Heart left ventricle (tissue), 16 donors: Measurements from ENCODE around the gene CYB561D1. TPM values are rescaled to one million over a fixed set of nuclear protein-coding genes. Genes with fewer than 3 reads are reported as not detected.

Experiments used
- ATAC-seq, 4 donors: fragments of 200-7000 bp; cut with Tn5 transposase; one replicate each; pipeline ENCODE4 v1.9.1; 2020 to 2022; ENCODE audit warnings: moderate library complexity in 4 of 4, mild to moderate bottlenecking in 3 of 4, moderate number of reproducible peaks in 1 of 4
- DNase-seq, 5 donors: peaks; one replicate each; pipeline ENCODE4 v3.0.0-alpha.2; 2020
- H3K27ac ChIP-seq, 12 donors: fragments of 200-600 bp; sonication (generic) in 4 of 12; one replicate each; pipeline versions ENCODE4 v1.5.0 to v1.8.0; 2016 to 2022; ENCODE audit warnings: mild to moderate bottlenecking in 2 of 12
- H3K27me3 ChIP-seq, 9 donors: fragments of 200-600 bp; sonication (generic) in 2 of 9; one replicate each; pipeline versions ENCODE4 v1.5.1 to v1.8.0; 2016 to 2022; ENCODE audit warnings: mild to moderate bottlenecking in 3 of 9
- H3K36me3 ChIP-seq, 9 donors: fragments of 200-600 bp; sonication (generic) in 2 of 9; one replicate each; pipeline versions ENCODE4 v1.5.0 to v1.8.0; 2018 to 2022; ENCODE audit warnings: mild to moderate bottlenecking in 2 of 9
- H3K4me1 ChIP-seq, 12 donors: fragments of 200-600 bp; sonication (generic) in 4 of 12; one replicate each; pipeline versions ENCODE4 v1.5.0 to v1.8.0; 2016 to 2022; ENCODE audit warnings: mild to moderate bottlenecking in 3 of 12
- H3K4me3 ChIP-seq, 12 donors: fragments of 200-600 bp; sonication (generic) in 4 of 12; one replicate each; pipeline versions ENCODE4 v1.5.0 to v1.8.0; 2017 to 2022; ENCODE audit warnings: mild to moderate bottlenecking in 9 of 12, moderate library complexity in 4 of 12
- H3K9me3 ChIP-seq, 12 donors: fragments of 200-600 bp; sonication (generic) in 4 of 12; one replicate each; pipeline versions ENCODE4 v1.5.0 to v1.8.0; 2016 to 2022; ENCODE audit warnings: mild to moderate bottlenecking in 1 of 12
- POLR2A ChIP-seq, 2 donors: fragments of 450-650 bp; IDR thresholded peaks; one replicate each; pipeline ENCODE4 v1.6.1; 2017; ENCODE audit warnings: antibody characterized with exemption in 2 of 2, mild to moderate bottlenecking in 2 of 2, moderate library complexity in 2 of 2
- WGBS, 4 donors: extraction: QIAGEN DNeasy Blood & Tissue Kit in 2 of 4; methylation state at CpG; one replicate each; pipeline versions ENCODE4 v1.1.5 to v1.1.7; 2013 to 2018; 5-methylcytosine and 5-hydroxymethylcytosine counted together
- intact Hi-C, 10 donors: fragments of 100-400 bp; cut with DNase I; formaldehyde crosslinking; loops; one replicate each; pipeline versions ENCODE4 v1.11.1 to v1.14.2; 2022
- polyA plus RNA-seq, 2 donors: library from polyadenylated mRNA; stranded (reverse); fragments of 200-250 nt; gene quantifications; one replicate each; pipeline ENCODE4 v1.2.3, GENCODE V29; 2013
- total RNA-seq, 9 donors: library from RNA; depleted of rRNA in 2 of 9; stranded (reverse); fragments of >200 nt in 2 of 9; fragmentation: NEBNext Ultra II Directional in 3 of 9; extraction: Animal tissue kit (Norgen Biotek cat#: 25700) in 3 of 9; gene quantifications; one replicate each; pipeline versions ENCODE4 v1.1.0 to v1.2.4, GENCODE V29; 2016 to 2023
- TF ChIP-seq, protein P1 (sequence below), 12 donors: fragments of 200-600 bp; sonication (generic) in 4 of 12; IDR thresholded peaks; one replicate each; pipeline versions ENCODE4 v1.5.0 to v1.8.0; 2018 to 2022; ENCODE audit warnings: antibody characterized with exemption in 12 of 12, mild to moderate bottlenecking in 5 of 12
- donor health status: ischemic (EF 13 %, LVEDD 7.1; RV severe dilation, severe dysfunction).
- donor health status: healthy with polysubstance abuse.
- donor health status: DM: no; HTN: yes; CAD: no.
- donor health status: DM: no; HTN: no; CAD: no.
- donor health status: ischemic (EF 25% LVEDD 6.9; RV normal size, moderate dysfunction).
- donor health status: ischemic (EF 25% LVEDD 5.7; RV mildly dilated, moderate dysfunction).
- donor health status: healthy.
- donor health status: DM: yes; HTN: yes; CAD: no.
- donor health status: ischemic (EF 35%, LVEDD 5.7; RV mildly dilated, moderate dysfunction).
- donor health status: nonischemic (EF 11% LVEDD 7.7; RV severe dilation, severe dysfunction).
- donor health status: DM: yes; HTN: yes; CAD: no.
- donor health status: PGD.
- donor health status: ischemic (EF 29% LVEDD 5.4; RV normal size, mild dysfunction).
- donor health status: nonischemic (EF 23%, LVEDD 6.1; RV moderate dilation, normal function).

CYB561D1 gene
- total and polyA plus RNA-seq, 11 donors: 2.1 to 8.4 (median 5.1) TPM

DNA sequence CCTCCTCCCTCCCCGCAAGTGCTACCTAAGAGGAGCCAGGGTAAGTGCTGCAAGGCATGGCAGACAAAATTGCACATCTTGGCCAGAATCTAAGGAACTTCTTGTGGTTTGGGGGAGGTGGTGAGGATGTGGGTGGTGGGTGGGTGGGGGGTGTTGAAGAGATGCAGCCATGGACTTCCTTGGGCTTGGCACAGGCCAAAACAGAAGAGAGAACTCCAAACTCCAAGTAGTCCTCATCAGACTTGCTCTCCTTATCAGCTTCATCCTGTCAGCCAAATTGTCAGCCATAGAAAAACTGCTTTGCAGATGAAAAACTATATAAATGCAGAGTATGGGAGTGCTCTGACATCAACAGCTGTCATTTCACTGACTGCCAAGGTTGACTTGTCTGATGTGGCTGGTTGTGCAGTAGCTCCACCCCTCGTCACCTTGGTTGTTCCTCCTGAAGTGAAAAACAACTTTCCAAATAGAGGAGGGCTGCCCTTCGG lies 8.5 kb downstream of the CYB561D1 start:
- WGBS, 4 donors: 84 to 91% (median 87%) methylated on average over 3 of the region's 3 CpGs
- Histone ChIP-seq H3K4me1 (peaks cover 0 to 28% (median 2%) of the 10 kb centered on the region in 12 donors), H3K36me3 (peaks cover 0 to 37% (median 18%) of the 10 kb centered on the region in 9 donors), H3K27me3 (no peaks in the 10 kb centered on the region), H3K4me3 (no peak overlapping the region), H3K9me3 (no peaks in the 10 kb centered on the region), H3K27ac (peak overlapping the region in 1 of 12 donors; percentile 61)
- intact Hi-C loops: no loop called here
- TF ChIP-seq, protein P1, sequence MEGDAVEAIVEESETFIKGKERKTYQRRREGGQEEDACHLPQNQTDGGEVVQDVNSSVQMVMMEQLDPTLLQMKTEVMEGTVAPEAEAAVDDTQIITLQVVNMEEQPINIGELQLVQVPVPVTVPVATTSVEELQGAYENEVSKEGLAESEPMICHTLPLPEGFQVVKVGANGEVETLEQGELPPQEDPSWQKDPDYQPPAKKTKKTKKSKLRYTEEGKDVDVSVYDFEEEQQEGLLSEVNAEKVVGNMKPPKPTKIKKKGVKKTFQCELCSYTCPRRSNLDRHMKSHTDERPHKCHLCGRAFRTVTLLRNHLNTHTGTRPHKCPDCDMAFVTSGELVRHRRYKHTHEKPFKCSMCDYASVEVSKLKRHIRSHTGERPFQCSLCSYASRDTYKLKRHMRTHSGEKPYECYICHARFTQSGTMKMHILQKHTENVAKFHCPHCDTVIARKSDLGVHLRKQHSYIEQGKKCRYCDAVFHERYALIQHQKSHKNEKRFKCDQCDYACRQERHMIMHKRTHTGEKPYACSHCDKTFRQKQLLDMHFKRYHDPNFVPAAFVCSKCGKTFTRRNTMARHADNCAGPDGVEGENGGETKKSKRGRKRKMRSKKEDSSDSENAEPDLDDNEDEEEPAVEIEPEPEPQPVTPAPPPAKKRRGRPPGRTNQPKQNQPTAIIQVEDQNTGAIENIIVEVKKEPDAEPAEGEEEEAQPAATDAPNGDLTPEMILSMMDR (IDR thresholded peaks at IDR 0.05): no peak
- TF ChIP-seq POLR2A (IDR thresholded peaks at IDR 0.05): no peak
- no peak for ATAC-seq
- no peak for DNase-seq

DNA sequence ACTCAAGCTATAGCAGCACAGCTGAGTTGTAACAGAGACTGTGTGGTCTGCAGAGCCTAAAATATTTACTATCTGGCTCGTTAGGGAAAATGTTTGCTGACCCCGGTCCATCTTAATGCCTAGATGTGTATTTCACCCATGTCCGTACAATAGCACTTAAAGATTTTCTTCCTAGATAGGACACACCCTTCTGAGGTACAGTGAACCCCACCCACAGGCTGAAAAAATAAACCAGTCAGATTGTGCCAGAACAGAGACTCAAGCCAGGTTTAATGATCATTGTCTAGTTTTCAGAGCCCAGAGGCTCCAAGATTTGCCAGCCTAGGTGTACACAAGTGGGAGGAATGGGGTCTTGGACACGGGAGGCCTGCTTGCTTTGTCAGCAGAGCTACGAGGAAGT lies 10.0 kb downstream of the CYB561D1 start:
- Histone ChIP-seq H3K27ac (peak overlapping the region in 1 of 12 donors; percentile 48), H3K36me3 (peaks cover 0 to 31% (median 15%) of the 10 kb centered on the region in 9 donors)
- 74 to 79% (median 76%) methylated on average over 5 of the region's 5 CpGs for WGBS, 4 donors

DNA sequence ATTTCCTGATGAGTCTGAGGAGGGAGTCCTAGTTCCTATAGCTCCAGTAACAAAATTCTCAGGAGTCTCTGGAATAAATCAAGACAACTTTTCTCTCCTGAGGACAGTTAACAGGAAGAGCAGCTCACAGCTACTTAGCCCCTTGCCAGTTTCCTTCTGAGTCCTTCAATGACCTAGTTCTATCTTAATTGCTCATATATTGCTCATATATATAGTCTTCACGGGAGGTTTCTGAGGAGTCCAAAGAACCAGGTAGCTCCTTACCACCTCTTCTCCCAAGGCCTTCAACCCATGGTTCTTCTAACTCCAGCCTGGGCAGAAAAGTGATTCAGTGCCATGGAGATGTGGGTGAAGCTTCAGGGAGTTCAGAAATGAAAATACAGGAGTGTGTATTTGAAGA lies 11.1 kb downstream of the CYB561D1 start:
- TF ChIP-seq POLR2A (IDR thresholded peaks at IDR 0.05): no peak
- TF ChIP-seq, protein P1 (IDR thresholded peaks at IDR 0.05): no peak
- Histone ChIP-seq H3K27ac (no peak overlapping the region), H3K36me3 (peaks cover 0 to 28% (median 12%) of the 10 kb centered on the region in 9 donors), H3K27me3 (no peaks in the 10 kb centered on the region), H3K4me3 (no peak overlapping the region), H3K4me1 (peaks cover 0 to 19% (median 5%) of the 10 kb centered on the region in 12 donors), H3K9me3 (no peaks in the 10 kb centered on the region)
- intact Hi-C loops: no loop called here
- DNase-seq: no peak
- 83 to 91% (median 83%) methylated on average over 1 of the region's 1 CpG for WGBS, 4 donors
- no peak for ATAC-seq

More for the DNA sequence above, 10.0 kb downstream of the CYB561D1 start:
- no peaks in the 10 kb centered on the region for H3K27me3 ChIP-seq
- peaks cover 0 to 27% (median 3%) of the 10 kb centered on the region in 12 donors for H3K4me1 ChIP-seq
- H3K4me3 ChIP-seq: no peak overlapping the region
- DNase-seq (no peak), ATAC-seq (no peak)
- intact Hi-C loops: no loop called here
- no peak for TF ChIP-seq POLR2A (IDR thresholded peaks at IDR 0.05)
- TF ChIP-seq, protein P1 (IDR thresholded peaks at IDR 0.05): no peak
- no peaks in the 10 kb centered on the region for H3K9me3 ChIP-seq

DNA sequence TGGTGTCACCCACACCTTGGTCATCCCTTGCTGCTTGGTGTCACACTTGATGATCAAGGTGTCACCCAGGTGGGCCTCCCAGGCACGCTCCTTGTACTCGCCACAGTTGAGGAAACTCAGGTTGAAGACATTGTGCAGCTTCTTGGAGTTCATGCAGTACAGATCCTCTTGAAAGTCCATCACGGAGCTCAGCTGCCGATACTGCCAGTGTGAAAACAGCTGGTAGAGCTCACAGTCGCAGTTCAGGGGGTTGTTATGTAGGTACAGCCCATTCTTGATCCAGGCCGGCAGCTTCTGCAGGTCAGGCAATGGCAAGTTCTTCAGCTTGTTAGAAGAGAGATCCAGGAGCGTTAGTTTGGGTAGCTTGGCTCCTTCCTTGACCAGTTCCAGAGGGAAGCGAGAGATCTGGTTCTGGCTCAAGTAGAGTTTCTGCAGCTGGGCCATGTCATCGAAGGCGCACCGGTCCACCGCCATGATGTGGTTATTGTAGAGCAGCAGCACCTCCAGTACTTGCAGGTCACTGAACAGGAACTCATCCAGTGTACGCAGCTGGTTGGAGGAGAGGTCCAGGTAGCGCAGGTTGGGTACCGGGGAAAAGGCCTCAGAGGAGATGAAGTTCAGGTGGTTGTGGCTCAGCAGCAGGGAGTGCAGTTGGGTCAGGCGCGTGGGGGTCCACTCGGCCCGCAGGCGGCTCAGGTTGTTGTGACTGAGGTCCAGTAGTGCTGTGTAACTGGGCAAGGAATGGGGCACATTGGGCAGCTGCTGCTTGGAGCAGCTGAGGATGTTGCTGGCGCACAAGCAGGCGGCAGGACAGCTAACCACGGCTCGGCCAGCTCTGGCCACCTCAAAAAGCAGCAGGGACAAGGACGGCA lies 14.3 kb downstream of the CYB561D1 start:
- Histone ChIP-seq H3K4me3 (peak overlapping the region in 9 of 12 donors; percentile 60 to 90 (median 70)), H3K27me3 (no peaks in the 10 kb centered on the region), H3K27ac (no peak overlapping the region), H3K36me3 (peaks cover 0 to 6% (median 0%) of the 10 kb centered on the region in 9 donors), H3K4me1 (peaks cover 0 to 18% (median 7%) of the 10 kb centered on the region in 12 donors), H3K9me3 (no peaks in the 10 kb centered on the region)
- TF ChIP-seq, protein P1 (IDR thresholded peaks at IDR 0.05): no peak
- no peak for TF ChIP-seq POLR2A (IDR thresholded peaks at IDR 0.05)
- DNase-seq (no peak), ATAC-seq (no peak)
- intact Hi-C loops: no loop called here
- 85 to 90% (median 87%) methylated on average over 24 to 25 of the region's 25 CpGs for WGBS, 4 donors
